HG03342 (cell line): ENCODE data around the gene EP400.

Source experiments
- ATAC-seq: cut with Tn5 transposase; IDR thresholded peaks from one replicate; pipeline ENCODE4 v1.9.1; 2021; ENCODE audit warnings: mild to moderate bottlenecking, moderate library complexity; ENCODE audit not compliant: unreplicated experiment

The EP400 gene

DNA sequence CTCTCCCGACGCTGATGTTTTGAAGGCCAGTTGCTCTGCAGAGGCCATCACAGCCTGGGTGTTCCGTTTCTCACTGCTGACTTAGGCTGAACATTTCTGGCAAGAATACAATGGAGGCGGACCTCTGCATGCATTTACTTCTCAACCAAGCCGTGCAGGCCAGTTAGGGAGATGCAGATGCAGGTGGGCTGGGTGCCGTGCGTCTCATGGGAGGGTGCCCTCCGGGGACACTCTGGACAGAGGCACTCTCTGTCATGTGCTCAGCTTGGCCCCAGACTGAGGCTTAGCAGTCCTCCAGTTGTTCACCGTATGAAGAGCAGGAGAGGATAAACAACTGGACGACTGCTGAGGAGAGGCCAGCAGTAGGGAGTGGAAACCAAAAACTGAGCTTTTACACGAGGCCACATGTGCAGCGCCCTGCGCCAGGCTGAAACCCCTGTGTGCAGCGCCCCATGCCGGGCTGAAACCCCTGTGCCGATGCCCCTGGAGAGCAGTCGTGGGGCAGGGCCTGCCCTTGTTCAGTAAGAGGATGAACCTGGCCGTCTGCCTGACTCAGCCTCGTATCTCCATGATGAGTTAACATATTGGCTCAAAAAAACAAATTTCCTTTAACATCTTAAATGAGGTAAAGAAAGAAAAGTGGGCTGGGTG lies 162.0 kb downstream of the EP400 start:
- ATAC-seq: no peak

- no peak for ATAC-seq
Observed at GRCh38 chr12:132114667-132115066, 164.9 kb downstream of the EP400 start.

DNA sequence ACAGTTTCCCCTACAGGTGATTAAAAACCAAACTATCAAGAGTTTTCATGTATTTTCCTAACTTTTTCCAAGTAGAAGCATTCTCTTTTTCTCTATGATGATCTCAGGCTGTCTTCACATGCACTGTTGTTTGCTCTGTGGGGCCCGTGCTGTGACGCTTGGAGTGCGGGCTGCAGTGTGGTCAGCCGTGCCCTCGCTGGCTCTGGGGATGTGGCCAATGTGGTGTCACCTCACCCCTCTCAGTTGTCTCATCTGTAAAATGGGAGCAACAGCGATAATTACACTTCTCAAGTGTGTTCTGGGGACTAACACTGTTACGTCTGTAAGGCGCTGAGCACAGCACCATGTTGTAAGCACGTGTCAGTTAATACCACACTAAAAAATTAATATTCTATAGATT lies 165.8 kb downstream of the EP400 start:
- ATAC-seq: no peak

DNA sequence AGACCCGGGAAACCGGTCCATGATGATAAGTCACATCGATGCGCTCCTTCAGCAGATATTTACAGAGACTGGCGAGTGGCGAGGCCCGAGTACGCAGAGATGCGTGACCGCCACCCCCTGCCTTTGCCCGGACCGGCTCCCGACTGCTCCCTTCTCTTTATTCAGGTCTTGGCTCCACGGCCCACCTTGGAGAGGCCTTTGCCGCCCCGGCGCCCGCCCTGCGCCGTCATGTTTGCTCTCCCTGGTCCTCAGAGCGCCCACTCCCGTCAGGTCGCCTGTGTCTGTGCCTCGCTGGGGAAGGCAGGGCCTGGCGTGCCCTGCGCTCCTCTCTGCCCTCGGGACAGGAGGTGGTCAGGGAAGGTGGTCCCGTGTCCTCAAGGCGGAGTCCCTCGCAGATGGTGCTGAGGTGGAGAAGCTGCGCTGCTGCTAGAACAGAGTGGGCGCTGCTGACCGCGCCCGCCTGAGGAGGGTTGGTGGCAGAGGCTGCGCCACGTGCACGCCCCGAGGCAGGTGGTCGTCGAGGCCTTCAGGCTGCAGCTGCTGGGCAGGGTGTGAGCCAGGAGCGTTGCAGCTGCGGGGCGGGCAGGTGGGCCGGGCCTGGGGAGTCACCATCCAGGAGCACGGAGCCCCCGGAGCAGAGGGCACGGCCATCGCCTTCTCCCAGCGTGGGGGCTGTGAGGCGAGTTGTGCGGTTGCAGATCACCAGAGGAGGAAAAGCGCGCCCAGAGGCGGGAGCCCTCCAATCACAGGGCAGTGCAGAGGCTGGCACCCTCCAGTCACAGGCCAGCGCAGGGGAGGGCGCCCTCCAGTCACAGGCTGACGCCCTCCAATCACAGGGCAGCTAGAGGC lies 167.2 kb downstream of the EP400 start:
- no peak for ATAC-seq

- ATAC-seq: no peak
Observed at GRCh38 chr12:132117558-132117875, 167.8 kb downstream of the EP400 start.

GRCh38 chr12:132118876-132119275 lies 169.1 kb downstream of the EP400 start:
- ATAC-seq: no peak

DNA sequence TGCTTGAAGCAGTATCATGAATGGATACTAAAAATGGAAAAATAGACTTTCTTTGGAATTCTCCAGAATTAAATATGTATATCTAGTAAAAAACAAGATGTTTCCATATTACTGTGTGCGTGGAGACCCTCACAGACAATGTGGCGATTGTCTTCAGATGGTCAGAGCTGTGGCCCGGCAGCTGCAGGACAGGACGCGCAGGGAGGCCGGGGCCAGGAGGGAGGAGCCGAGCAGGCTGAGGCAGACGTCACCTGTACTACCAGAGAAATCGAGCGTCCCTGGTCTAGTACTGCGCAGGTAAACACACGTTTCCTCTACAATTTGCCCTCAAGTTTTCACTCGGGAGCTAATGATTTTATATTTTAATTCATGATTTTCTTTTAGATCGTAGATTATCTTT lies 171.5 kb downstream of the EP400 start:
- no peak for ATAC-seq

- no peak for ATAC-seq
Observed at GRCh38 chr12:132123970-132124765, 174.4 kb downstream of the EP400 start.

GRCh38 chr12:132124766-132125425 lies 175.2 kb downstream of the EP400 start:
- ATAC-seq: no peak

- no peak for ATAC-seq
Observed at GRCh38 chr12:132125736-132126135, 176.0 kb downstream of the EP400 start.

DNA sequence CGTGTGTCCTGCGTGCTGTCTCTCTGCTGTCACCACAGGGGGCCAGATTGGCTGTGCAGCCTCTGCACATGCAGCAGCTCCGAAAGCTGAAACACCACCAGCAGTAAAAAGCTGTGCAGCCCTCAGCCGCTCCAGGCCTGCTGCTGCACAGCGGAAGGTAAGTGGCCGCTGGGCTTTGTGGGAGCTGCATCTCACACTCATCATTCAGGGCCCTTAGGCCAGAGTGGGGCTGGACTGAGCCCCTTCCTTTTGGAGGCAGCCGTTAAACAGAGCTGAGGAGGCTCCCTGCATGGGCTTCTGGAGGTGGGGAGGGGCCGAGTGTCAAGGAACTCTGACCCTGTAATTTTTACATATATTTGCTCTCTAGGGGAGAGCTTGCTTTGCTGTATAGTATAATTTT lies 177.3 kb downstream of the EP400 start:
- ATAC-seq: no peak

- ATAC-seq: no peak
Observed at GRCh38 chr12:132129007-132129406, 179.3 kb downstream of the EP400 start.

DNA sequence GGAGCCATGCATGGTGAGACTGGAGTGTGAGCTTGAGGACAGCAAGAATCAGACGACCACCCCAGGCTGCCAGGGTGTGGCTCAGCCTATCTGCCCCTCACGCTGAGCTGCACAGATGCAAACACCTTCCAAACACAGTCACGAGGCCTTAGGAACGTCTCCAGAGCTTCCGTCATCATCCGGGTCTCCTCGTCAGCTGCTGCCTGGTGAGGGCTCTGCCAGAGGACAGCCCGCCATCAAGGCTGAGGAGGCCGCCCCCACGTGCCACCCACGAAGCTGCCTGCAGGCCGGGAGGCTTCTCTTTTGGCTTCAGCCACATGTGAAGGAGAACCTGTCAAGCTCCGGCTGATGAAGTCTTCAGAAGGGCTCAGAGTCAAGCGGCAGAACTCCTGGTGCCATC lies 180.9 kb downstream of the EP400 start:
- ATAC-seq: no peak
